ENCODE data around the gene ST13. TPM values are rescaled to one million over a fixed set of nuclear protein-coding genes. Genes with fewer than 3 reads are reported as not detected.

ST13 gene
- total RNA-seq = 190 and 199 TPM in 2 replicates

GRCh38 chr22:40856513-40857308, at the start of gene ST13, which contains the start of gene XPNPEP3:
ST13 (minus strand) TSS chr22:40856639; CDS start chr22:40856540, 99 bp downstream.
XPNPEP3 (plus strand) TSS chr22:40857148; CDS start chr22:40857182, 34 bp downstream.
- peak; percentile 97 for DNase-seq (ENCODE audit: low read depth)
- TF ChIP-seq CTCF (IDR thresholded peaks at IDR 0.05; ENCODE audit: insufficient read depth, low read depth, low read length) = peak; percentile 31
- peak within 1 kb of the TSS; percentile 99 for H3K4me3 ChIP-seq (ENCODE audit: low read depth, low read length)

GRCh38 chr22:40904101-40904500, 47.7 kb upstream of the ST13 start:
- no peak overlapping the region for H3K4me3 ChIP-seq (ENCODE audit: low read depth, low read length)
- DNase-seq (ENCODE audit: low read depth) = no peak
- no peak for TF ChIP-seq CTCF (IDR thresholded peaks at IDR 0.05; ENCODE audit: insufficient read depth, low read depth, low read length)

GRCh38 chr22:40898850-40899357, 42.5 kb upstream of the ST13 start:
- peak; percentile 76 for DNase-seq (ENCODE audit: low read depth)

GRCh38 chr22:40894417-40894816, 38.0 kb upstream of the ST13 start:
- H3K4me3 ChIP-seq (ENCODE audit: low read depth, low read length) = no peak overlapping the region
- no peak for TF ChIP-seq CTCF (IDR thresholded peaks at IDR 0.05; ENCODE audit: insufficient read depth, low read depth, low read length)
- DNase-seq (ENCODE audit: low read depth) = no peak

More at GRCh38 chr22:40898850-40899357, 42.5 kb upstream of the ST13 start:
- peak; percentile 63 for TF ChIP-seq CTCF (IDR thresholded peaks at IDR 0.05; ENCODE audit: insufficient read depth, low read depth, low read length)
- H3K4me3 ChIP-seq (ENCODE audit: low read depth, low read length) = no peak overlapping the region

GRCh38 chr22:40890881-40891280, 34.4 kb upstream of the ST13 start:
- peak; percentile 70 for DNase-seq (ENCODE audit: low read depth)
- TF ChIP-seq CTCF (IDR thresholded peaks at IDR 0.05; ENCODE audit: insufficient read depth, low read depth, low read length) = no peak
- no peak overlapping the region for H3K4me3 ChIP-seq (ENCODE audit: low read depth, low read length)

GRCh38 chr22:40889116-40889515, 32.7 kb upstream of the ST13 start:
- no peak for TF ChIP-seq CTCF (IDR thresholded peaks at IDR 0.05; ENCODE audit: insufficient read depth, low read depth, low read length)
- no peak overlapping the region for H3K4me3 ChIP-seq (ENCODE audit: low read depth, low read length)
- DNase-seq (ENCODE audit: low read depth) = no peak

Data from fibroblast of villous mesenchyme (primary cell).